ENCODE data around the gene C16orf92. TPM values are rescaled to one million over a fixed set of nuclear protein-coding genes. Genes with fewer than 3 reads are reported as not detected.

Gene C16orf92
- total and polyA plus RNA-seq, 2 of the 8 experiments (the other 6 are each of a cell fraction or from before 2014, with no cell fraction given) = not detected

- Histone ChIP-seq H3K4ac (replicated peaks; ENCODE audit: insufficient read length, low read depth, low read length) (no peak overlapping the region), H2BK5ac (ENCODE audit: low read depth, low read length) (peak overlapping the region; percentile 96; the same call in 1 of the 2 replicates), H4K5ac (ENCODE audit: insufficient read length, low read depth, low read length) (no peak overlapping the region), H4K91ac (replicated peaks; ENCODE audit: insufficient read length, low read length) (no peak overlapping the region), H3K79me2 (ENCODE audit: control insufficient read depth in 1 of 2, insufficient read depth in 2 of 2, low read length in 2 of 2) (peaks cover 15 to 30% of the 10 kb centered on the region in 2 experiments), H2BK20ac (ENCODE audit: low read length) (no peak overlapping the region), H2BK120ac (replicated peaks; ENCODE audit: low read depth, low read length) (no peak overlapping the region), H3K23ac (ENCODE audit: insufficient read length) (no peak overlapping the region), H3K4me2 (ENCODE audit: insufficient read depth in 1 of 2, low read depth in 2 of 2, low read length in 2 of 2) (peak overlapping the region; percentile 73 to 81), H3K23me2 (ENCODE audit: low read depth, low read length) (peaks cover 18% of the 10 kb centered on the region), H3K18ac (ENCODE audit: extremely low read depth, low read length) (peak overlapping the region; percentile 32; the same call in 1 of the 2 replicates), H4K8ac (ENCODE audit: extremely low read depth, insufficient read depth, low read length) (peak overlapping the region; percentile 30), H3K4me3 (ENCODE audit: extremely low read depth in 1 of 4, insufficient read depth in 2 of 4, low read depth in 3 of 4, low read length in 4 of 4) (peak overlapping the region; percentile 71 to 92 (median 88)), H2BK12ac (ENCODE audit: low read depth, low read length) (0 out of 2 replicates have a peak overlapping the region, but pooled peaks have one; percentile 43), H3K4me1 (replicated peaks in 1 of 4; ENCODE audit: control insufficient read depth in 3 of 4, insufficient read depth in 4 of 4, low read length in 3 of 4) (peaks cover 6 to 23% (median 11%) of the 10 kb centered on the region in 4 experiments), H3K56ac (replicated peaks; ENCODE audit: insufficient read length, low read depth, low read length) (no peak overlapping the region), H2AFZ (ENCODE audit: low read length) (no peak overlapping the region), H2BK15ac (ENCODE audit: low read length) (no peak overlapping the region), H2AK5ac (ENCODE audit: low read depth, low read length) (no peak overlapping the region), H3K9ac (replicated peaks in 1 of 4; ENCODE audit: extremely low read depth in 1 of 4, low read depth in 3 of 4, low read length in 3 of 4) (peak overlapping the region in 3 of 4 experiments; percentile 81 to 85 (median 83); a peak in 5 of 7 replicates), H3K36me3 (ENCODE audit: control insufficient read depth in 2 of 4, insufficient read depth in 4 of 4, low read length in 3 of 4) (peaks cover 19 to 49% (median 45%) of the 10 kb centered on the region in 4 experiments), H3K27ac (ENCODE audit: low read depth, low read length) (0 out of 2 replicates have a peak overlapping the region, but pooled peaks have one; percentile 25), H3K27me3 (replicated peaks in 1 of 4; ENCODE audit: control insufficient read depth in 3 of 4, extremely low read depth in 1 of 4, insufficient read depth in 3 of 4, low read length in 3 of 4) (no peaks in the 10 kb centered on the region), H3K14ac (ENCODE audit: insufficient read length) (no peak overlapping the region), H4K20me1 (replicated peaks in 1 of 2; ENCODE audit: control insufficient read depth in 1 of 2, insufficient read depth in 2 of 2, low read length in 2 of 2) (peaks cover 16 to 35% of the 10 kb centered on the region in 2 experiments), H3K79me1 (ENCODE audit: low read depth, low read length) (peaks cover 9% of the 10 kb centered on the region; the same call in 1 of the 2 replicates), H3K9me3 (ENCODE audit: insufficient read depth in 2 of 2, low read depth in 1 of 2, low read length in 1 of 2) (no peaks in the 10 kb centered on the region)
- CTCF ChIA-PET (ENCODE audit: partially characterized antibody) = interaction anchor here (0.8 to 7.3 kb wide), 7 partner anchors 10 to 67 kb away, joined by 3 to 51 read pairs (median 6); partner anchors contain the start of genes GDPD3, PPP4C and TBX6
- FAIRE-seq (no peak), DNase-seq (ENCODE audit: low read depth in 1 of 2, low spot score in 2 of 2) (no peak)
- WGBS, 2 experiments (ENCODE audit: extremely low coverage in 1 of 2, insufficient coverage in 1 of 2, insufficient read length in 1 of 2, insufficient replicate concordance in 2 of 2, low coverage in 1 of 2, low lambda C conversion rate in 2 of 2, missing lambda C conversion rate in 1 of 2) = 86% methylated on average over 21 of the region's 21 CpGs; no CpG with 5 or more reads in 1 of the 2 experiments
- TF ChIP-seq SP4 (IDR thresholded peaks at IDR 0.05; ENCODE audit: low read length) (no peak), HDAC6 (IDR thresholded peaks at IDR 0.05; ENCODE audit: low read depth, low read length) (no peak), CHD2 (IDR thresholded peaks at IDR 0.05; ENCODE audit: low read length) (no peak)
- POLR2A ChIA-PET (ENCODE audit: partially characterized antibody) = interaction anchor here (0.7 to 21.2 kb wide), 12 partner anchors 11 to 531 kb away, joined by 3 to 353 read pairs (median 4); partner anchors contain the start of genes PPP4C, TBX6, TLCD3B and YPEL3
Observed at GRCh38 chr16:30066761-30067583, 44.0 kb downstream of the C16orf92 start.

All from H1 (cell line).